ENCODE data around the gene RUBCNL. TPM values are rescaled to one million over a fixed set of nuclear protein-coding genes. Genes with fewer than 3 reads are reported as not detected.

RUBCNL gene
- total RNA-seq, 1 experiment from 2014 or later: 0.42 TPM

GRCh38 chr13:46379611-46380010 lies 7.4 kb downstream of the RUBCNL start:
- POLR2A ChIA-PET: no interaction called here
- H3K27ac ChIP-seq (ENCODE audit: low read depth, low read length): no peak overlapping the region

GRCh38 chr13:46378411-46378810 lies 8.6 kb downstream of the RUBCNL start:
- Histone ChIP-seq H3K4me3 (replicated peaks in 1 of 2; ENCODE audit: low read depth in 1 of 2, low read length in 2 of 2) (no peak overlapping the region), H3K4me1 (ENCODE audit: control insufficient read depth in 1 of 2, insufficient read depth in 2 of 2, low read length in 2 of 2) (0 out of 4 replicates have a peak, but pooled peaks cover 0 to 4% of the 10 kb centered on the region in 2 experiments), H3K79me2 (ENCODE audit: insufficient read depth, low read length) (no peaks in the 10 kb centered on the region), H3K27me3 (ENCODE audit: insufficient read depth, low read length) (no peaks in the 10 kb centered on the region), H3K9me3 (ENCODE audit: control insufficient read depth in 1 of 2, insufficient read depth in 1 of 2, low read depth in 1 of 2, low read length in 2 of 2) (no peaks in the 10 kb centered on the region), H2AFZ (ENCODE audit: low read depth, low read length, poor library complexity, severe bottlenecking) (no peak overlapping the region), H3K36me3 (ENCODE audit: control insufficient read depth in 1 of 2, insufficient read depth in 2 of 2, low read length in 2 of 2) (no peaks in the 10 kb centered on the region), H3K9me2 (ENCODE audit: insufficient read depth) (no peaks in the 10 kb centered on the region), H3K4me2 (ENCODE audit: low read length) (no peak overlapping the region), H3K9ac (ENCODE audit: low read length) (no peak overlapping the region), H4K20me1 (ENCODE audit: insufficient read depth) (no peaks in the 10 kb centered on the region), H3K27ac (ENCODE audit: low read depth, low read length) (no peak overlapping the region)
- ATAC-seq: no peak
- BruUV-seq (replicated peaks): no TSS peak
- intact Hi-C loops (cut with micrococcal nuclease): no loop called here
- ChIA-PET RAD21 (ENCODE audit: low non-redundant PET in 1 of 2, low total read pairs in 2 of 2, uncharacterized antibody in 2 of 2, unreplicated experiment in 2 of 2) (no interaction called here), POLR2A (no interaction called here), CTCF (no interaction called here)
- DNase-seq (ENCODE audit: low read depth, low spot score): no peak
- TF ChIP-seq YY1 (IDR thresholded peaks at IDR 0.05; ENCODE audit: extremely low read depth, insufficient replicate concordance, low read depth, low read length) (no peak), RAD21 (IDR thresholded peaks at IDR 0.05; ENCODE audit: low read depth) (no peak), CTCF (IDR thresholded peaks at IDR 0.05 in 2 of 3, conservative IDR thresholded peaks at IDR 0.05 in 1 of 3; ENCODE audit: borderline replicate concordance in 1 of 3, insufficient read depth in 1 of 3, low read depth in 2 of 3, low read length in 2 of 3) (no peak), SIN3A (IDR thresholded peaks at IDR 0.05; ENCODE audit: low read depth) (no peak), ATF3 (IDR thresholded peaks at IDR 0.05) (no peak), JUND (IDR thresholded peaks at IDR 0.05) (no peak), TCF7L2 (IDR thresholded peaks at IDR 0.05; ENCODE audit: borderline replicate concordance, extremely low read depth, insufficient read depth, insufficient read length) (no peak), MAX (IDR thresholded peaks at IDR 0.05) (no peak), SP1 (IDR thresholded peaks at IDR 0.05; ENCODE audit: low read depth) (no peak), CEBPB (IDR thresholded peaks at IDR 0.05; ENCODE audit: low read depth) (no peak), SRF (IDR thresholded peaks at IDR 0.05; ENCODE audit: low read depth) (no peak), ZBTB33 (IDR thresholded peaks at IDR 0.05; ENCODE audit: extremely low read depth, insufficient replicate concordance, low read length) (no peak), EZH2phosphoT487 (IDR thresholded peaks at IDR 0.05; ENCODE audit: borderline replicate concordance) (no peak)

More at GRCh38 chr13:46379611-46380010, 7.4 kb downstream of the RUBCNL start:
- no peak overlapping the region for H3K4me3 ChIP-seq (replicated peaks in 1 of 2; ENCODE audit: low read depth in 1 of 2, low read length in 2 of 2)
- H3K4me2 ChIP-seq (ENCODE audit: low read length): no peak overlapping the region
- CTCF ChIA-PET: no interaction called here
- H3K27me3 ChIP-seq (ENCODE audit: insufficient read depth, low read length): no peaks in the 10 kb centered on the region
- H3K79me2 ChIP-seq (ENCODE audit: insufficient read depth, low read length): no peaks in the 10 kb centered on the region
- intact Hi-C loops (cut with micrococcal nuclease): no loop called here
- ATAC-seq (no peak), DNase-seq (ENCODE audit: low read depth, low spot score) (no peak)
- no peaks in the 10 kb centered on the region for H3K9me2 ChIP-seq (ENCODE audit: insufficient read depth)
- no TSS peak for BruUV-seq (replicated peaks)
- no peaks in the 10 kb centered on the region for H3K9me3 ChIP-seq (ENCODE audit: control insufficient read depth in 1 of 2, insufficient read depth in 1 of 2, low read depth in 1 of 2, low read length in 2 of 2)
- H2AFZ ChIP-seq (ENCODE audit: low read depth, low read length, poor library complexity, severe bottlenecking): no peak overlapping the region
- no peak overlapping the region for H3K9ac ChIP-seq (ENCODE audit: low read length)
- H4K20me1 ChIP-seq (ENCODE audit: insufficient read depth): no peaks in the 10 kb centered on the region
- TF ChIP-seq EGR1 (IDR thresholded peaks at IDR 0.05; ENCODE audit: low read depth) (no peak), SIN3A (IDR thresholded peaks at IDR 0.05; ENCODE audit: low read depth) (no peak), ATF3 (IDR thresholded peaks at IDR 0.05) (no peak), POLR2AphosphoS5 (IDR thresholded peaks at IDR 0.05; ENCODE audit: low read depth, low read length) (no peak), YY1 (IDR thresholded peaks at IDR 0.05; ENCODE audit: extremely low read depth, insufficient replicate concordance, low read depth, low read length) (no peak), JUND (IDR thresholded peaks at IDR 0.05) (no peak), ZFX (IDR thresholded peaks at IDR 0.05) (no peak), EZH2phosphoT487 (IDR thresholded peaks at IDR 0.05; ENCODE audit: borderline replicate concordance) (no peak), EZH2 (IDR thresholded peaks at IDR 0.05) (no peak), RAD21 (IDR thresholded peaks at IDR 0.05; ENCODE audit: low read depth) (no peak)
- no peaks in the 10 kb centered on the region for H3K36me3 ChIP-seq (ENCODE audit: control insufficient read depth in 1 of 2, insufficient read depth in 2 of 2, low read length in 2 of 2)
- H3K4me1 ChIP-seq (ENCODE audit: control insufficient read depth in 1 of 2, insufficient read depth in 2 of 2, low read length in 2 of 2): 0 out of 4 replicates have a peak, but pooled peaks cover 0 to 4% of the 10 kb centered on the region in 2 experiments
- RAD21 ChIA-PET (ENCODE audit: low non-redundant PET in 1 of 2, low total read pairs in 2 of 2, uncharacterized antibody in 2 of 2, unreplicated experiment in 2 of 2): no interaction called here
